HL-60 (cell line): Measurements from ENCODE around the gene PRR11.

Experiments
- CTCF ChIP-seq: IDR thresholded peaks from one replicate; pipeline ENCODE4 v1.5.1; 2011; ENCODE audit warnings: low read length, control low read depth, inconsistent platforms; ENCODE audit not compliant: insufficient read depth
- GABPA ChIP-seq: IDR thresholded peaks from 2 replicates; pipeline ENCODE4 v1.6.1; 2012; ENCODE audit warnings: low read depth

GRCh38 chr17:59151006-59151405 is 4.5 kb upstream of the PRR11 start:
- no peak for TF ChIP-seq GABPA
- TF ChIP-seq CTCF, result no peak
